GM12878 (cell line): Measurements from ENCODE around the gene NCKAP5L. TPM values are rescaled to one million over a fixed set of nuclear protein-coding genes. Genes with fewer than 3 reads are reported as not detected.

Source experiments
- ATAC-seq: fragments of 200-7000 bp; cut with Tn5 transposase; 3 replicates; pipeline ENCODE4 v1.9.1; 2020; ENCODE audit warnings: mild to moderate bottlenecking, moderate library complexity
- BruUV-seq: library from RNA; stranded (reverse); fragments of 400-500 nt; replicated peaks from 2 replicates; lab custom pipeline; 2021; lab: Mats Ljungman, UMichigan
- CTCF ChIA-PET: fragments of 300-600 bp; sonication (Branson Sonifier 250); formaldehyde crosslinking; extraction: SDS; loops from one replicate; lab custom pipeline; 2021; ENCODE audit warnings: inconsistent platforms; lab: Yijun Ruan, JAX
- POLR2A ChIA-PET: fragments of 350-600 bp; formaldehyde crosslinking; extraction: SDS; loops from one replicate; lab custom pipeline; 2021; ENCODE audit warnings: inconsistent platforms; lab: Charles Lee
- RAD21 ChIA-PET: fragments of 300-600 bp; sonication (Branson Sonifier 250); formaldehyde crosslinking; loops from one replicate; lab custom pipeline; 2023; ENCODE audit warnings: antibody characterized with exemption; ENCODE audit not compliant: unreplicated experiment; lab: Charles Lee
- SMC1A ChIA-PET: fragments of 300-600 bp; sonication (Branson Sonifier 250); formaldehyde crosslinking; loops from one replicate; lab custom pipeline; 2023; ENCODE audit not compliant: unreplicated experiment, uncharacterized antibody; lab: Charles Lee
- DNase-seq: peaks from one replicate; pipeline ENCODE4 v3.0.0-alpha.2; 2011; ENCODE audit warnings: low read depth, low spot score
- FAIRE-seq: peaks from 3 replicates; lab custom pipeline; 2011; peaks lifted over from hg19 to GRCh38; lab: Jason Lieb, UNC
- H2AFZ ChIP-seq: 2 replicates; pipeline ENCODE4 v1.6.0; 2011; ENCODE audit warnings: low read depth, low read length, control low read depth; ENCODE audit not compliant: control insufficient read depth
- H3K27ac ChIP-seq: 2 replicates; pipeline ENCODE4 v1.5.1; 2011; ENCODE audit warnings: control low read depth; ENCODE audit not compliant: control insufficient read depth, insufficient read depth
- H3K27me3 ChIP-seq, 2 experiments: replicated peaks in 1 of 2; 2 replicates each; pipeline versions ENCODE4 v1.6.0 to v1.6.1; 2011; ENCODE audit warnings: low read length in 1 of 2; ENCODE audit not compliant: control insufficient read depth in 2 of 2, insufficient read depth in 2 of 2
- H3K36me3 ChIP-seq, 2 experiments: 2 replicates each; pipeline ENCODE4 v1.5.1; 2011; ENCODE audit warnings: low read length in 1 of 2; ENCODE audit not compliant: control insufficient read depth in 2 of 2, insufficient read depth in 2 of 2
- H3K4me1 ChIP-seq: 2 replicates; pipeline ENCODE4 v1.6.1; 2011; ENCODE audit warnings: mild to moderate bottlenecking, low read length, moderate library complexity, mixed read lengths; ENCODE audit not compliant: control insufficient read depth, insufficient read depth
- H3K4me2 ChIP-seq: 2 replicates; pipeline ENCODE4 v1.6.0; 2011; ENCODE audit warnings: control low read depth; ENCODE audit not compliant: control insufficient read depth, insufficient read depth
- H3K4me3 ChIP-seq: fragments of 200-600 bp; sonication (generic); 2 replicates; pipeline ENCODE4 v1.5.1; 2016
- H3K79me2 ChIP-seq: 2 replicates; pipeline ENCODE4 v1.6.0; 2011; ENCODE audit warnings: low read length; ENCODE audit not compliant: control insufficient read depth, insufficient read depth
- H3K9ac ChIP-seq: 2 replicates; pipeline ENCODE4 v1.8.0; 2011; ENCODE audit warnings: low read length, control low read depth, mixed read lengths; ENCODE audit not compliant: control insufficient read depth, insufficient read depth
- H3K9me3 ChIP-seq: replicated peaks from 3 replicates; pipeline ENCODE4 v1.5.1; 2011; ENCODE audit warnings: mild to moderate bottlenecking, low read length; ENCODE audit not compliant: control insufficient read depth, insufficient read depth
- H4K20me1 ChIP-seq: 2 replicates; pipeline ENCODE4 v1.6.0; 2011; ENCODE audit not compliant: control insufficient read depth, insufficient read depth
- ATF7 ChIP-seq: fragments of 450-650 bp; IDR thresholded peaks from 2 replicates; pipeline ENCODE4 v1.6.1; 2016; ENCODE audit warnings: low read depth, mild to moderate bottlenecking
- BACH1 ChIP-seq: fragments of 450-650 bp; IDR thresholded peaks from 2 replicates; pipeline ENCODE4 v1.6.1; 2017; ENCODE audit warnings: mild to moderate bottlenecking, borderline replicate concordance
- CBFB ChIP-seq: IDR thresholded peaks from 2 replicates; pipeline ENCODE4 v1.6.1; 2016; ENCODE audit warnings: antibody characterized with exemption, low read depth
- CBX5 ChIP-seq: sonication (generic); IDR thresholded peaks from 2 replicates; pipeline ENCODE4 v1.6.1; 2016; ENCODE audit warnings: low read depth, moderate library complexity, mild to moderate bottlenecking, inconsistent platforms
- JUNB ChIP-seq: IDR thresholded peaks from 2 replicates; pipeline ENCODE4 v1.6.1; 2016; ENCODE audit warnings: antibody characterized with exemption, mild to moderate bottlenecking
- SMARCA5 ChIP-seq: fragments of 450-650 bp; IDR thresholded peaks from 2 replicates; pipeline ENCODE4 v1.6.1; 2017; ENCODE audit warnings: mild to moderate bottlenecking
- SREBF1 ChIP-seq: IDR thresholded peaks from 2 replicates; pipeline ENCODE4 v1.6.1; 2012; ENCODE audit warnings: mild to moderate bottlenecking, low read length
- STAT3 ChIP-seq: IDR thresholded peaks from 2 replicates; pipeline ENCODE4 v1.6.1; 2011; ENCODE audit warnings: low read depth, low read length, improper control_type of control experiment
- TCF7 ChIP-seq: IDR thresholded peaks from 2 replicates; pipeline ENCODE4 v1.6.1; 2014; ENCODE audit warnings: antibody characterized with exemption, borderline replicate concordance
- YBX1 ChIP-seq: fragments of 450-650 bp; IDR thresholded peaks from 2 replicates; pipeline ENCODE4 v1.6.1; 2016; ENCODE audit warnings: antibody characterized with exemption
- ZNF217 ChIP-seq: fragments of 450-650 bp; IDR thresholded peaks from 2 replicates; pipeline ENCODE4 v1.6.1; 2017; ENCODE audit warnings: antibody characterized with exemption, mild to moderate bottlenecking
- WGBS: methylation state at CpG from one replicate; pipeline ENCODE4 v1.1.6; 2016; ENCODE audit warnings: low lambda C conversion rate; ENCODE audit not compliant: insufficient replicate concordance, insufficient coverage; ENCODE audit errors: missing lambda C conversion rate; 5-methylcytosine and 5-hydroxymethylcytosine counted together
- in situ Hi-C: fragments of 300-500 bp; cut with MboI; formaldehyde crosslinking; loops from 9 replicates; pipeline ENCODE4 v1.14.3; 2018; ENCODE audit warnings: mixed read lengths
- intact Hi-C: fragments of 100-400 bp; cut with micrococcal nuclease; formaldehyde crosslinking; loops from one replicate; pipeline ENCODE4 v1.14.2; 2022; ENCODE audit not compliant: unreplicated experiment
- polyA plus RNA-seq, 11 experiments: library from polyadenylated mRNA; depleted of rRNA in 4 of 11; unstranded in 6 of 11; stranded (reverse) in 5 of 11; fragments of >200 nt; fragmentation: Nextera tagmentation in 4 of 11; fragmentation: Illumina TruSeq in 1 of 11; extraction: Ambion mirVana in 4 of 11; extraction: Trizol in 1 of 11; gene quantifications; 1 replicate in 1 of 11; 2 replicates in 10 of 11; pipeline versions ENCODE4 v1.2.1 to v1.2.3, GENCODE V29; 2011 to 2016; ENCODE audit warnings: inconsistent platforms in 2 of 11, missing spikeins in 2 of 11, low read depth in 1 of 11
- total RNA-seq, 4 experiments: library from RNA; depleted of rRNA in 3 of 4; stranded (reverse); fragments of >200 nt in 3 of 4; fragmentation: Illumina TruSeq in 1 of 4; extraction: Trizol in 1 of 4; gene quantifications; 2 replicates each; pipeline versions ENCODE4 v1.2.1 to v1.2.3, GENCODE V29; 2013 to 2021
- TF ChIP-seq, protein P1 (sequence below): fragments of 450-650 bp; IDR thresholded peaks from 2 replicates; pipeline ENCODE4 v1.6.1; 2016; ENCODE audit warnings: mild to moderate bottlenecking
- TF ChIP-seq, protein P2 (sequence below): fragments of 450-650 bp; IDR thresholded peaks from 2 replicates; pipeline ENCODE4 v1.6.1; 2017; ENCODE audit warnings: antibody characterized with exemption, mild to moderate bottlenecking, moderate library complexity

The NCKAP5L gene
- total and polyA plus RNA-seq, 10 of the 15 experiments (the other 5 are each of a cell fraction or from before 2014, with no cell fraction given) = 0.03 to 15.8 (median 4.4) TPM

DNA sequence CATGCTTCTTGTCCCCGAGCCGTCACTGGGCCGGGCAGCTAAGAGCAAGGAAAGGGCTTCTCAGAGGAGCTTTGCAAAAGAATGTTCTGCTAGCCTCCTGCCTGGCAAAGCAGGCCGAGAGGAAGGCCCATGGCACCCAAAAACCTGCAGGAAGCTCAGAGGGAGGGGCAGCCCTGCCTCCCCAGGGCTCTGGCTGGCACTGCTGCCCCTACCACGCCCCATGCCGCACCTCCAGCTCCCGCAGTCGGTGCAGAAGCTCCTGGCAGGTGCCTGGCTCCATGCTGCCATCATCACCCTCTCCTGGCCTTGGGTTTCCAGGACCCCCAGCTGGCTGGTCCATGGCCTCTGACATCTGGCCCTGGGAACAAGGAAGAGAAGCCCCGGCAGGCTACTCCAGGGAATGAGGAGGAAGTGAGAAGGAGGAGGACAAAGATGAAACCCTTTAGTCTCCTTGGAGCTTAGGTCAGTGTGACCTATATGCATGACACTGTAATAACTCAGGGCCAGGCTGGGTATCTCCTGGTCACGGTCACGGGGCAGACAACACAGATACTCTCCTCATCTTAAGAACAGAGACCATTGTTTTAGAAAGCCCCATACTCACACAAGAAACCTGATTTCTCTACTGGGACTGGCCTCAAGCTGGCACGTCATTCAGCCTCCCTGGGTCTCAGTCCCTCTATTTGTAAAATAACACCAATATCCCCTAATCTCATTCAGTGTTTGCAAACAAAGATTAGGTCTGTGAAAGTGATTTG is 24.3 kb downstream of the NCKAP5L start:
- no peak overlapping the region for H3K27ac ChIP-seq
- H3K79me2 ChIP-seq = no peaks in the 10 kb centered on the region
- TF ChIP-seq ZNF217 (no peak), SREBF1 (no peak), STAT3 (no peak), ATF7 (no peak), CBX5 (no peak), BACH1 (no peak), CBFB (no peak), JUNB (no peak), SMARCA5 (no peak), YBX1 (no peak), TCF7 (no peak)
- TF ChIP-seq, protein P1, sequence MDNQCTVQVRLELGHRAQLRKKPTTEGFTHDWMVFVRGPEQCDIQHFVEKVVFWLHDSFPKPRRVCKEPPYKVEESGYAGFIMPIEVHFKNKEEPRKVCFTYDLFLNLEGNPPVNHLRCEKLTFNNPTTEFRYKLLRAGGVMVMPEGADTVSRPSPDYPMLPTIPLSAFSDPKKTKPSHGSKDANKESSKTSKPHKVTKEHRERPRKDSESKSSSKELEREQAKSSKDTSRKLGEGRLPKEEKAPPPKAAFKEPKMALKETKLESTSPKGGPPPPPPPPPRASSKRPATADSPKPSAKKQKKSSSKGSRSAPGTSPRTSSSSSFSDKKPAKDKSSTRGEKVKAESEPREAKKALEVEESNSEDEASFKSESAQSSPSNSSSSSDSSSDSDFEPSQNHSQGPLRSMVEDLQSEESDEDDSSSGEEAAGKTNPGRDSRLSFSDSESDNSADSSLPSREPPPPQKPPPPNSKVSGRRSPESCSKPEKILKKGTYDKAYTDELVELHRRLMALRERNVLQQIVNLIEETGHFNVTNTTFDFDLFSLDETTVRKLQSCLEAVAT = no peak
- TF ChIP-seq, protein P2, sequence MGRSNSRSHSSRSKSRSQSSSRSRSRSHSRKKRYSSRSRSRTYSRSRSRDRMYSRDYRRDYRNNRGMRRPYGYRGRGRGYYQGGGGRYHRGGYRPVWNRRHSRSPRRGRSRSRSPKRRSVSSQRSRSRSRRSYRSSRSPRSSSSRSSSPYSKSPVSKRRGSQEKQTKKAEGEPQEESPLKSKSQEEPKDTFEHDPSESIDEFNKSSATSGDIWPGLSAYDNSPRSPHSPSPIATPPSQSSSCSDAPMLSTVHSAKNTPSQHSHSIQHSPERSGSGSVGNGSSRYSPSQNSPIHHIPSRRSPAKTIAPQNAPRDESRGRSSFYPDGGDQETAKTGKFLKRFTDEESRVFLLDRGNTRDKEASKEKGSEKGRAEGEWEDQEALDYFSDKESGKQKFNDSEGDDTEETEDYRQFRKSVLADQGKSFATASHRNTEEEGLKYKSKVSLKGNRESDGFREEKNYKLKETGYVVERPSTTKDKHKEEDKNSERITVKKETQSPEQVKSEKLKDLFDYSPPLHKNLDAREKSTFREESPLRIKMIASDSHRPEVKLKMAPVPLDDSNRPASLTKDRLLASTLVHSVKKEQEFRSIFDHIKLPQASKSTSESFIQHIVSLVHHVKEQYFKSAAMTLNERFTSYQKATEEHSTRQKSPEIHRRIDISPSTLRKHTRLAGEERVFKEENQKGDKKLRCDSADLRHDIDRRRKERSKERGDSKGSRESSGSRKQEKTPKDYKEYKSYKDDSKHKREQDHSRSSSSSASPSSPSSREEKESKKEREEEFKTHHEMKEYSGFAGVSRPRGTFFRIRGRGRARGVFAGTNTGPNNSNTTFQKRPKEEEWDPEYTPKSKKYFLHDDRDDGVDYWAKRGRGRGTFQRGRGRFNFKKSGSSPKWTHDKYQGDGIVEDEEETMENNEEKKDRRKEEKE = no peak
- ChIA-PET RAD21 (interaction anchor here (1.1 kb wide), 1 partner anchor 35 kb away, joined by 3 read pairs; no protein-coding TSS in a partner anchor), POLR2A (interaction anchor here (0.8 kb wide), 1 partner anchor 24 kb away, joined by 3 read pairs; the partner anchor contains the start of gene NCKAP5L), SMC1A (no interaction called here), CTCF (no interaction called here)
- ATAC-seq (peak; percentile 60), FAIRE-seq (no peak), DNase-seq (no peak)
- intact Hi-C loops (no loop called here), in situ Hi-C loops (no loop called here)
- H3K27me3 ChIP-seq = no peaks in the 10 kb centered on the region
- no peaks in the 10 kb centered on the region for H3K4me1 ChIP-seq
- WGBS = 87% methylated on average over 12 of the region's 12 CpGs
- H3K9ac ChIP-seq = no peak overlapping the region
- peaks cover 2 to 17% of the 10 kb centered on the region in 2 experiments; a peak in 3 of 4 replicates for H3K36me3 ChIP-seq
- H3K9me3 ChIP-seq = no peaks in the 10 kb centered on the region
- BruUV-seq = no TSS peak
- no peaks in the 10 kb centered on the region for H4K20me1 ChIP-seq
- H3K4me3 ChIP-seq = no peak overlapping the region
- no peak overlapping the region for H2AFZ ChIP-seq
- no peak overlapping the region for H3K4me2 ChIP-seq
